Esophagus squamous epithelium (tissue), 4 donors: Measurements from ENCODE around the gene MTRR.

Experiments
- POLR2A ChIP-seq, 4 donors: fragments of 450-650 bp; IDR thresholded peaks; one replicate each; pipeline ENCODE4 v1.6.1; 2017; ENCODE audit warnings: antibody characterized with exemption in 4 of 4, mild to moderate bottlenecking in 4 of 4, moderate library complexity in 3 of 4
- TF ChIP-seq, protein P1 (sequence below), 6 experiments: fragments of 450-650 bp in 4 of 6; fragments of 200-600 bp in 2 of 6; sonication (generic) in 2 of 6; IDR thresholded peaks; one replicate each; pipeline ENCODE4 v1.5.1; 2016 to 2019; ENCODE audit warnings: antibody characterized with exemption in 6 of 6, mild to moderate bottlenecking in 4 of 6, moderate library complexity in 4 of 6

GRCh38 chr5:7844901-7845300, 24.0 kb upstream of the MTRR start:
- TF ChIP-seq, protein P1, sequence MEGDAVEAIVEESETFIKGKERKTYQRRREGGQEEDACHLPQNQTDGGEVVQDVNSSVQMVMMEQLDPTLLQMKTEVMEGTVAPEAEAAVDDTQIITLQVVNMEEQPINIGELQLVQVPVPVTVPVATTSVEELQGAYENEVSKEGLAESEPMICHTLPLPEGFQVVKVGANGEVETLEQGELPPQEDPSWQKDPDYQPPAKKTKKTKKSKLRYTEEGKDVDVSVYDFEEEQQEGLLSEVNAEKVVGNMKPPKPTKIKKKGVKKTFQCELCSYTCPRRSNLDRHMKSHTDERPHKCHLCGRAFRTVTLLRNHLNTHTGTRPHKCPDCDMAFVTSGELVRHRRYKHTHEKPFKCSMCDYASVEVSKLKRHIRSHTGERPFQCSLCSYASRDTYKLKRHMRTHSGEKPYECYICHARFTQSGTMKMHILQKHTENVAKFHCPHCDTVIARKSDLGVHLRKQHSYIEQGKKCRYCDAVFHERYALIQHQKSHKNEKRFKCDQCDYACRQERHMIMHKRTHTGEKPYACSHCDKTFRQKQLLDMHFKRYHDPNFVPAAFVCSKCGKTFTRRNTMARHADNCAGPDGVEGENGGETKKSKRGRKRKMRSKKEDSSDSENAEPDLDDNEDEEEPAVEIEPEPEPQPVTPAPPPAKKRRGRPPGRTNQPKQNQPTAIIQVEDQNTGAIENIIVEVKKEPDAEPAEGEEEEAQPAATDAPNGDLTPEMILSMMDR (IDR thresholded peaks at IDR 0.05), result no peak
- TF ChIP-seq POLR2A (IDR thresholded peaks at IDR 0.05), result no peak
